ENCODE measurements around the gene FGF12.

- no peak for TF ChIP-seq CTCF (IDR thresholded peaks at IDR 0.05; ENCODE audit: low read length)
- no peak for TF ChIP-seq EZH2 (IDR thresholded peaks at IDR 0.05; ENCODE audit: borderline replicate concordance, low read length)
Observed at GRCh38 chr3:192186498-192186897, 540.8 kb downstream of the FGF12 start.
